HG03095 (cell line): ENCODE measurements around the gene KLRC2.
"Not testable (repeated sequence)": the region's sequence is repeated elsewhere in the genome, so short reads cannot be mapped to it uniquely, and the experiment has no call there.

Experiments
- ATAC-seq: cut with Tn5 transposase; IDR thresholded peaks from one replicate; pipeline ENCODE4 v1.9.1; 2021; ENCODE audit warnings: moderate library complexity; ENCODE audit not compliant: unreplicated experiment

The KLRC2 gene

GRCh38 chr12:10406725-10407124 is 29.1 kb downstream of the KLRC2 start:
- ATAC-seq, result no peak

- ATAC-seq, result no peak
Measured at GRCh38 chr12:10405294-10405693, 30.5 kb downstream of the KLRC2 start.

- ATAC-seq, result no peak
Measured at GRCh38 chr12:10404798-10405197, 31.0 kb downstream of the KLRC2 start.

- no peak for ATAC-seq
Measured at GRCh38 chr12:10400829-10401228, 35.0 kb downstream of the KLRC2 start.

- ATAC-seq, result no peak
Measured at GRCh38 chr12:10398168-10398567, 37.6 kb downstream of the KLRC2 start.

- ATAC-seq, result no peak
Measured at GRCh38 chr12:10397296-10397695, 38.5 kb downstream of the KLRC2 start.

GRCh38 chr12:10396176-10396575 is 39.6 kb downstream of the KLRC2 start:
- ATAC-seq, result not testable (repeated sequence)

GRCh38 chr12:10395390-10395998 is 40.3 kb downstream of the KLRC2 start:
- peak; percentile 84 for ATAC-seq

- not testable (repeated sequence) for ATAC-seq
Measured at GRCh38 chr12:10394531-10395152, 41.2 kb downstream of the KLRC2 start.

- ATAC-seq, result no peak
Measured at GRCh38 chr12:10393291-10393690, 42.5 kb downstream of the KLRC2 start.

GRCh38 chr12:10392394-10392930 is 43.3 kb downstream of the KLRC2 start:
- ATAC-seq, result peak; percentile 49

- not testable (repeated sequence) for ATAC-seq
Measured at GRCh38 chr12:10390991-10391390, 44.8 kb downstream of the KLRC2 start.

- ATAC-seq, result no peak
Measured at GRCh38 chr12:10389904-10390303, 45.9 kb downstream of the KLRC2 start, which contains the start of gene KLRK1. Gene KLRK1 (minus strand): TSS chr12:10390041. CDS start chr12:10388810, 1,231 bp downstream.

GRCh38 chr12:10388624-10389413 is 47.0 kb downstream of the KLRC2 start:
- no peak for ATAC-seq

- not testable (repeated sequence) for ATAC-seq
Measured at GRCh38 chr12:10387498-10387897, 48.3 kb downstream of the KLRC2 start.

- ATAC-seq, result no peak
Measured at GRCh38 chr12:10386857-10387256, 49.0 kb downstream of the KLRC2 start.

- no peak for ATAC-seq
Measured at GRCh38 chr12:10385166-10385613, 50.6 kb downstream of the KLRC2 start.

GRCh38 chr12:10384191-10384590 is 51.6 kb downstream of the KLRC2 start:
- no peak for ATAC-seq

GRCh38 chr12:10381928-10382628 is 53.7 kb downstream of the KLRC2 start:
- ATAC-seq, result no peak
